Fibroblast of skin of left quadriceps (primary cell): ENCODE measurements around the gene ANXA8.

Experiments used
- DNase-seq, 2 experiments: peaks; one replicate each; pipeline ENCODE4 v3.0.0-alpha.2; 2013; ENCODE audit warnings: low read depth in 2 of 2

The ANXA8 gene

DNA sequence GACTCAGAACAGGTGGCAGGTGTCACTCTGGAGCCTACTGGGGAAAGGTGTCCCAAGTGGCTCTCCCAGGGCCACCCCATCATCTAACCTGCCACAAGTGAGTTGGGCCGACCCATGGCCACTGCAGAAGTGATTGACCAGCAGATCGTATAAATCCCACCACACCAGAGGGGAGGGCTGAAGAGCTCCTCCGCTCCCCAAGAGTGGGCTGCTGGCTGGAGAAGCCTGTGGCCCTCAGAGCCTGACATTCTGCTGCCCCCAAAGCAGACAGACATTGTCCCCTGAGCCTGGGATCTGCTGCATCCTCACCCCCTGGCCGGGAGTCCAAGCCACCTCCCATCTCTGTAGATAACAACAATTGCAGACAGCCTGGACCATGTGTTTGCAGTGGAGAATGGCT is 36.7 kb downstream of the ANXA8 start:
- no peak for DNase-seq

DNA sequence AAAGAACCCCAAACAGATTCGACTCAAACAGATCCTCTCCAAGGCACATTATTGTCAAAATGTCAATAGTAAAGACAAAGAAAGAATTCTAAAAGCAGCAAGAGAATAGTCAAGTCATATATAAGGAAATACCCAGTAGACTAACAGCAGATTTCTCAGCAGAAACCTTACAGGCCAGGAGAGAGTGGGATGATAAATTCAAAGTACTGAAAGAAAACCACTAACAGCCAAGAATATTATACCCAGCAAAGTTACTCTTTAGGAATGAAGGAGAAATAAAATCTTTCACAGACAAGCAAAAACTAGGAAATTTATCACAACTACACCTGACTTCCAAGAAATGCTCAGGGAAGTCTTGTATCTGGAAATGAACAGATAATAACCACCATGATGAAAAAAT is 38.2 kb downstream of the ANXA8 start:
- DNase-seq, result no peak

- DNase-seq, result no peak
Observed at GRCh38 chr10:47444047-47444446, 39.9 kb downstream of the ANXA8 start.

DNA sequence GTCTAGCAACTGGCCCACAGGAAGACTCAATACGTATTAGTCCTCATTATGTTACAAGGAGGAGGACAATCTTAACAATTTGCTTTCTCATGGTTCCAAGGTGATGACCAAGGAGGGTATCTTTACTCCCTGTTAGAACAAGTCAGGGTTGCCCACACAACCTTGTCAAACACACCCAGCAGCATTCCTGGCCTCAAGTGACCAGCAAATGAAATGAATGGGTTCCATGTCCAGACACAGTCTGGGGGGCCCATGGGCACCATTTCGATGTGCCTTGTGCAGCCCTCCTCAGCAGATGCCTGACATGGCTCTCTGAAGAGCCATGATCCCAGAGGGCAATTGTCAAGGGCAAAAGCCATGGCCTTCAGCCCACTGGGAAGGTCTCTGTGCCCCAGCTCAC is 40.8 kb downstream of the ANXA8 start:
- DNase-seq, result no peak

GRCh38 chr10:47442351-47442750 is 41.6 kb downstream of the ANXA8 start:
- DNase-seq, result no peak

DNA sequence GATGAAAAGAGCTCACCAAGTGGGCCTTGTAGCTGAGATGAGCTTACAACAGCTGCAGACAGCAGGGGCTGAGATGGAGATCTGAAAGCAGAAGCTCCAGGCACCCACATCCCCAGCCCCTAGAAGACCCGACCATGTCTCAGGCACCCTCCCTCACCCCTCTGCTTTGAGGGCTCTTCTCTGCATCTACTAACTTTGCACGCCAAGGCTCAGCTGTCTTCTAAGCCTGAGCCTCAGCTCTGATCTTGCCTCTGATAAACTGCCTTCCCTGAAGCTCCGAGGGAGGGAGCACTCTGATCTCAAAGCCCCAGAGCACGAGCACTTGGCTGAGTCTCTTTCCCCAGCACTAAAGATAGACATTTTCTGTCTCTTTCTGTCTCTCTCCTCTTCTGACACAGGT is 42.0 kb downstream of the ANXA8 start:
- no peak for DNase-seq

DNA sequence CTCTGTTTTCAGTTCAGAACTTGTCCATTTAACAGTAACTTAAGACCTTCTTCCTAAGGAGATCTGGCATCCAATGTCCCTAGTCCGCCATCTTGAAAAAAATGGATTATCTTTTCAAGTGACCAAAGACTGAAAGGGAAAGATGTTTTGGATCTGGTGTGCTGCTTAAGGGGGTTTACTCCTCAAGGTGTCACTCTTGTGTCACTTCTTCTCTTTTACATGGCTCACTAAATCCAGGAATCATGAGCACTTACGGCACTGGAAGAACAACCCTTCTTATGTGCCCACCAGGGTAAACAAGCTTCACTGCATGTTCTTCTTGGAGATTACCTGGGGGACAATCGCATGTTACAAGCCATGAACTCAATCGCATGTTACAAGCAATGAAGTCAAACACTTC is 43.7 kb downstream of the ANXA8 start:
- DNase-seq, result no peak

DNA sequence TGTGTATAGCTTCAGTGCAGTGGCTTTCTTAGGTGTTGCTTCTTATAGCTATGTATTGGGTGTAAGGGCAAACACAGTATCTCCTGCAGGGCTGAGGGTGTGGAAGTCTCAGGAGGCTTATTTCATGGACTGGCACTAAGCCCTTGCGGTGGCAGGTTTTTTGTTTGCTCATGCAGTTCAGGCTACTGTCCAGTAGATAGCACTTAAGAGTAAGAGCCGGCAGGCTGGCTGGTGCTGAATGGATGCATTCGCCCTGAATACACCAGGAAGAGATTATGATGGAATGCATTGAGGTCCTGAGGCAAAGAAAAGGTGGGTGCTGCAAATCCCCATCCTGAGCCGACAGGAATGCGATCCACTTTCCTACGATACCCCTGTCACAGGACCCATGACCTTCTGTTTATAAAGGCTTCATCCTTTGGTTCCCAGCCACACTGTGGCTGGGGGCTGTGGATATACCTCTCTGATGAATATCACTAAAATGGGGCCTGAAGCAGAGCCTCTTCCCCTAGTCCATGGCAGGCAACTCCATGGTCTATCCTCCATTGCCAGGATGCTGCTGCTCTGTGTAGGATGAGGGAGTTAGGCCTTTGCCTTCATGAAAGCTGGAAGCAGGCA is 44.9 kb downstream of the ANXA8 start:
- peak; percentile 15 to 20 for DNase-seq

GRCh38 chr10:47435081-47435480 is 48.8 kb downstream of the ANXA8 start:
- DNase-seq, result no peak

DNA sequence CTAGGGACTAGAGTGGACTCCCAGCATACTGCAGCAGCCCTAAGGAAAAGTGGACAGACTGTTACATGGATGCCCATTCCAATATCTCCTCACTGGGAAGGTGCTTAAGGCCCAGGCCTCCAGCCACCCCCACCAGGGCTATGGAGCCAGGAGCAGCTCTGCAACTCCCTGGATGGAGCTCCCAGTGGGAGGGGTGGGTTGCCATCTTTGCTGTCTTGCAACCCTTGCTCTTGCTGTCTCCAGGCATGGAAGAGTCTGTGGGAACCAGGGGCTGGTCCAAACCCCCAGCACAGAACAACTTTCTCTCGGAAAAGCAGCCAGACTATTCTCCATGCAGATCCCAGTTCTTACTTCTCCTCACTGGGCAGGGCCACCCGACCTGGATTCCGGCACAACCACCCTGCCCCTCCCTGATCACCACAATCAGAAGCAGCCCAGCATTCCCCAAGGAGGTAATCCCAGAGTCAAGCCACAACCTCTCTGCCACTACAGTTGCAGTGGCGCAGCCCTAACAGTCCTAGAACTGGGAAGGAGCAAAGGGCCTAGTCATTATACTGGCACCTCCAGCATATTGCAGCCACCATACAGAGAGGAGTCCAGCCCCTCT is 58.0 kb downstream of the ANXA8 start:
- no peak for DNase-seq

GRCh38 chr10:47424231-47424630 is 59.7 kb downstream of the ANXA8 start:
- DNase-seq, result no peak

DNA sequence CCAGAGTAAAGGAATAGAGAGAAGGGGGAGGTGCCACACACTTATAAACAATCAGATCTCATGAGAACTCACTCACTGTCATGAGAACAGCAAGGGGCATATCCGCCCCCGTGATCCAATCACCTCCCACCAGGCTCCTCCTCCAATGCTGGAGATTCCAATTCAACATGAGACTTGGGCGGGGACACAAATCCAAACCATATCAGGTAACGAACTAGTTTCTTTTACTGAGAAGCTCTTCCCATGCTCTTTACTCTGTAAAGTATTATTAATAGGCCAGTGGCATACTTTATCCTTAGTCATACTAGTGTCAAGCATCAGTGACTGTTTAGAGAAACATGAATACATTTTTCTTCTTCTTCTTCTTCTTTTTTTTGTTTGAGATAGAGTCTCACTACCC is 60.4 kb downstream of the ANXA8 start:
- DNase-seq, result no peak

GRCh38 chr10:47421057-47421952 is 62.6 kb downstream of the ANXA8 start:
- DNase-seq, result no peak

DNA sequence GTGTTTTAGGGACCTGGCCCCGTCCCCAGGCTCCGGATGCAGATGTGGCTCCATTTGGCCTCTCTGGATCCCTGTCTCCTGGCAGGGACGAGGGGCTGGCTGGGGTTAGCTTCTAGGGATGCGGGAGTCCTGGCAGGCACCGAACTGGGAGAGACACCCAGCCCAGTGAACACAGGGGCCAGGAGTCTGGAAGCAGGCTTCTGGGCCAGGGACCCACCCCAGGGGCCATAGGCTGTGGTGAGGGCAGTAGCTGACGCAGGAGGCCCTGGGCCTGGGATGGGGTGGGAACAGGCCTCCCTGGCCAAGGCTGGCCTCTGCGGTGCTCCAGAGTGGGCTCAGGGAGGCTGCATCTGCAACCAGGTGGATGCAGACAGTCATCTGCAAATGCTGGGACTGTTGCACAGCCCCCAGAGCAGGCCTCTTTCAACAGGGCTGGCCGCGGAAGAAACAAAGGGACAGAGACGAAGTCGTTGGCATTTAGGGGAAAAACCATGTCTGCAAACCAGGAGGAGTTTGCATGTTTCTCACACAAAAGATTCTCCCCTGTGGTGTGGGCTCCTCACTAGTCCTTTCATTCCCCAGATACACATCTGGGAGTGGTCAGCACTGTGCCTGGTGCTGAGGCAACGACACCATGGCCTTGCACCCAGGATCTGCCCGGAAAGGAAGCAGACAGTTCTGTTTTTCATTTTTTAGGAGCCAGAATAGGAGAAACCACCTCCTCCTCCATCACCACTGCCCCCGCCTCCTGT is 63.4 kb downstream of the ANXA8 start:
- DNase-seq, result no peak

- DNase-seq, result no peak
Observed at GRCh38 chr10:47419421-47419820, 64.5 kb downstream of the ANXA8 start.

DNA sequence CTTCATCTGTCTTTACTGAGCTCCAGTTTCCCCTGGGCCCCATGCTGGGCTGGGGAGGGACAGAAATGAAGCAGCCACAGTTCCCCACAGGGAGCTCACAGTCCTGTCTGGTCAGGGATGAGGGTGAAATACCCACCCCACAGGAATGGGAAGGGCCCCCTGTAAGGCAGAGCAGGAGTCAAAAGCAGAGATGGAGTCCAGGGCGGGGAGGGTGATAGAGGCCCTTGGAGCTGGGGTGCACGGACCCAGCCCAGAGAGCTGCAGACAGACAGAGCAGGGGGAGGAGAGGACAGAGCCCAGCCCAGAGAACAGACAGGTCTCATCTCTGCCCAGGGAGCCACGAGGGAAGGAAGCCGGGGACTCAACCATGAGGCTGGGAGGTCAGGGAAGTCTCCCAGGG is 64.9 kb downstream of the ANXA8 start:
- no peak for DNase-seq

DNA sequence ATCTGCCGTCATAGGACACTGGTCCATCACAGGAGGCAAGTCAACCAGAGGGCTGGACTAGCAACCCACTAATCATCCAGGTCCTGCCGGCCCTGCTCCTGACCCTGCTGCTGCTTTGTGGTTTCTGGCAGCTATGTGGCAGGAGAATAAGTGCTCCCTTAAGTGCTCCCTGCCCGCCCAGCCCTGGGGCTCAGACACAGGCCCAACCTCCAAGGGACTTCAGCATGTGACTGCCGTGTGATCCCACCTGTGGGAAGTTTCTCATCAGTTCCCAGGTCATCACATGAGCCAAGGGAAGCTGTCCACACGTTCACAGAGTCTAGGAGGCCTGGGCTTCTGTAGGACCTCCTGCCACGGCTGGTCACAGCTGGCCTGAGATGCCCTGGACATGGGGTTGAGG is 65.6 kb downstream of the ANXA8 start:
- DNase-seq, result no peak
